SU-DHL-6 (cell line): ENCODE data around the gene PGPEP1.

Experiments
- H2AFZ ChIP-seq: fragments of 200-600 bp; sonication (generic); 2 replicates; pipeline ENCODE4 v1.6.1; 2014; ENCODE audit warnings: low read depth, mild to moderate bottlenecking, moderate library complexity, mixed read lengths, antibody characterized with exemption, low read length; ENCODE audit not compliant: severe bottlenecking
- H3F3A ChIP-seq: fragments of 200-600 bp; shearing (Covaris generic); 2 replicates; pipeline ENCODE4 v1.6.0; 2016; ENCODE audit warnings: antibody characterized with exemption, mild to moderate bottlenecking; ENCODE audit not compliant: insufficient read depth
- H3K27ac ChIP-seq: fragments of 200-600 bp; sonication (generic); 2 replicates; pipeline ENCODE4 v1.5.1; 2016; ENCODE audit warnings: low read depth, mild to moderate bottlenecking, low read length, moderate library complexity, mixed read lengths
- H3K27me3 ChIP-seq: fragments of 200-600 bp; sonication (generic), shearing (Covaris generic); 2 replicates; pipeline ENCODE4 v1.6.0; 2014; ENCODE audit warnings: mild to moderate bottlenecking, low read length
- H3K36me3 ChIP-seq: fragments of 200-600 bp; sonication (generic); 2 replicates; pipeline ENCODE4 v1.6.1; 2014; ENCODE audit warnings: mild to moderate bottlenecking, low read length, mixed read lengths
- H3K4me2 ChIP-seq: fragments of 300-600, 200-600 bp; shearing (Covaris generic), sonication (generic); 2 replicates; pipeline ENCODE4 v1.6.0; 2014; ENCODE audit warnings: low read length, low read depth, mild to moderate bottlenecking; ENCODE audit not compliant: poor library complexity, severe bottlenecking
- H3K4me3 ChIP-seq: fragments of 200-600 bp; sonication (generic); 2 replicates; pipeline ENCODE4 v1.5.1; 2014; ENCODE audit warnings: antibody characterized with exemption, low read length, mild to moderate bottlenecking, mixed read lengths; ENCODE audit not compliant: insufficient read depth, poor library complexity, severe bottlenecking
- H3K79me2 ChIP-seq: fragments of 200-600 bp; sonication (generic); 2 replicates; pipeline ENCODE4 v1.6.1; 2014; ENCODE audit warnings: mild to moderate bottlenecking, low read length, moderate library complexity; ENCODE audit not compliant: insufficient read depth
- H3K9ac ChIP-seq: fragments of 200-600 bp; sonication (generic); 2 replicates; pipeline ENCODE4 v1.7.0; 2014; ENCODE audit warnings: mild to moderate bottlenecking, low read length
- H3K9me2 ChIP-seq: fragments of 200-600 bp; sonication (generic); replicated peaks from 2 replicates; pipeline ENCODE4 v1.6.1; 2014; ENCODE audit warnings: low read length; ENCODE audit not compliant: insufficient read depth
- H3K9me3 ChIP-seq: fragments of 200-600 bp; sonication (generic); 2 replicates; pipeline ENCODE4 v1.6.1; 2014; ENCODE audit warnings: low read length, mixed read lengths; ENCODE audit not compliant: insufficient read depth
- H4K20me1 ChIP-seq: fragments of 200-600 bp; sonication (generic); 2 replicates; pipeline ENCODE4 v1.6.1; 2014; ENCODE audit warnings: low read depth, mild to moderate bottlenecking, antibody characterized with exemption, low read length, moderate library complexity, mixed read lengths
- CTCF ChIP-seq: fragments of 200-600 bp; sonication (generic); IDR thresholded peaks from one replicate; pipeline ENCODE4 v1.5.1; 2017; ENCODE audit warnings: antibody characterized with exemption, mild to moderate bottlenecking, low read length, moderate library complexity; ENCODE audit not compliant: insufficient read depth, poor library complexity, severe bottlenecking
- EZH2phosphoT487 ChIP-seq: fragments of 200-600 bp; sonication (generic), shearing (Covaris generic); conservative IDR thresholded peaks from 2 replicates; pipeline ENCODE4 v1.6.1; 2018; ENCODE audit warnings: mild to moderate bottlenecking, antibody characterized with exemption, low read length, moderate library complexity, mixed read lengths

Gene PGPEP1

GRCh38 chr19:18419195-18419698 lies 78.8 kb downstream of the PGPEP1 start, which contains the start of gene SSBP4:
SSBP4 (plus strand) TSS chr19:18419398; CDS start chr19:18419649, 251 bp downstream.
- H3K79me2 ChIP-seq = no peaks in the 10 kb centered on the region
- H3K9me2 ChIP-seq = no peaks in the 10 kb centered on the region
- peak within 1 kb of the TSS; percentile 57 for H3K4me3 ChIP-seq
- peak within 1 kb of the TSS; percentile 54 for H3K9ac ChIP-seq
- no peak within 1 kb of the TSS for H3K27ac ChIP-seq
- H3F3A ChIP-seq = peaks cover 6% of the 10 kb centered on the region; the same call in 1 of the 2 replicates
- H3K9me3 ChIP-seq = no peaks in the 10 kb centered on the region
- H3K27me3 ChIP-seq = no peaks in the 10 kb centered on the region
- H3K36me3 ChIP-seq = no peaks in the 10 kb centered on the region
- H2AFZ ChIP-seq = no peak within 1 kb of the TSS
- TF ChIP-seq EZH2phosphoT487 = no peak
- TF ChIP-seq CTCF = no peak
- peak within 1 kb of the TSS; percentile 52 for H3K4me2 ChIP-seq
- no peaks in the 10 kb centered on the region for H4K20me1 ChIP-seq
